ENCODE results near the gene HOXC4. TPM values are rescaled to one million over a fixed set of nuclear protein-coding genes. Genes with fewer than 3 reads are reported as not detected.

Gene HOXC4
- total RNA-seq (2014; rRNA removed; shearing (Covaris generic); ENCODE audit: low replicate concordance) = 7.3 and 9.7 TPM in 2 replicates

DNA sequence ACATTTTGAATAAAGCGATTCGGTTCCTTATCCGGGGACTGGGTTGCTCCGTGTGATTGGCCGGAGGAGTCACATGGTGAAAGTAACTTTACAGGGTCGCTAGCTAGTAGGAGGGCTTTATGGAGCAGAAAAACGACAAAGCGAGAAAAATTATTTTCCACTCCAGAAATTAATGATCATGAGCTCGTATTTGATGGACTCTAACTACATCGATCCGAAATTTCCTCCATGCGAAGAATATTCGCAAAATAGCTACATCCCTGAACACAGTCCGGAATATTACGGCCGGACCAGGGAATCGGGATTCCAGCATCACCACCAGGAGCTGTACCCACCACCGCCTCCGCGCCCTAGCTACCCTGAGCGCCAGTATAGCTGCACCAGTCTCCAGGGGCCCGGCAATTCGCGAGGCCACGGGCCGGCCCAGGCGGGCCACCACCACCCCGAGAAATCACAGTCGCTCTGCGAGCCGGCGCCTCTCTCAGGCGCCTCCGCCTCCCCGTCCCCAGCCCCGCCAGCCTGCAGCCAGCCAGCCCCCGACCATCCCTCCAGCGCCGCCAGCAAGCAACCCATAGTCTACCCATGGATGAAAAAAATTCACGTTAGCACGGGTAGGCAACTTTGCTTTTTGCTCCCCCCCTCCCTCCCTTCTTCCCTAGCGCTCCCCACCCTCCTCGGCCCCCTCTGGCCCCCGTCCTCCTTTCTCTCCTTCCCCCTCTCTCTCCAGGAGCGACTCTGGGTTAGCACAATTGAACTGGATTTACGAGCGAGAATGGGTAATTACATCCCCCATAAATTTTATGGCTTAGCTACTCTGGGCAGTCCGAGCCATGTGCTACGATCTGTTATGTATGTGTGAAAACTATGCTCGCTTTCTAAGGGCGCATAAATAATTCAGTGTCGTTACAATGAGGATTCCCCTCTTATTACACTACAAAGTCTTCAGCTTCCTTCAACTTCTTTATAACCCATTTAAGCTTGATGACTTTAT lies at the start of gene HOXC4:
HOXC4 (plus strand) TSS at position 85 of the 991 bp plus-strand sequence; CDS start at position 173, 88 bp downstream.
- Histone ChIP-seq H3K79me2 (ENCODE audit: low read length) (peaks cover 17% of the 10 kb centered on the region), H3K4me2 (ENCODE audit: low read depth, low read length, poor library complexity, severe bottlenecking) (peak within 1 kb of the TSS; percentile 99), H4K20me1 (ENCODE audit: insufficient read depth, low read depth, low read length) (peaks cover 4% of the 10 kb centered on the region; the same call in 1 of the 2 replicates), H3K27me3 (ENCODE audit: low read length) (no peaks in the 10 kb centered on the region), H3K9me2 (replicated peaks; ENCODE audit: insufficient read depth, low read length) (no peaks in the 10 kb centered on the region), H3K9ac (ENCODE audit: low read length) (peak within 1 kb of the TSS; percentile 95), H3K27ac (ENCODE audit: low read length) (peak within 1 kb of the TSS; percentile 83), H3K36me3 (ENCODE audit: insufficient read depth, low read length) (peaks cover 8% of the 10 kb centered on the region; the same call in 1 of the 2 replicates), H3K4me1 (ENCODE audit: low read length) (peaks cover 36% of the 10 kb centered on the region), H3K4me3 (ENCODE audit: low read length) (peak within 1 kb of the TSS; percentile 98), H3K9me3 (ENCODE audit: low read length) (no peaks in the 10 kb centered on the region), H2AFZ (ENCODE audit: low read length) (peak within 1 kb of the TSS; percentile 39; the same call in 1 of the 2 replicates)
- DNase-seq = peak; percentile 95

DNA sequence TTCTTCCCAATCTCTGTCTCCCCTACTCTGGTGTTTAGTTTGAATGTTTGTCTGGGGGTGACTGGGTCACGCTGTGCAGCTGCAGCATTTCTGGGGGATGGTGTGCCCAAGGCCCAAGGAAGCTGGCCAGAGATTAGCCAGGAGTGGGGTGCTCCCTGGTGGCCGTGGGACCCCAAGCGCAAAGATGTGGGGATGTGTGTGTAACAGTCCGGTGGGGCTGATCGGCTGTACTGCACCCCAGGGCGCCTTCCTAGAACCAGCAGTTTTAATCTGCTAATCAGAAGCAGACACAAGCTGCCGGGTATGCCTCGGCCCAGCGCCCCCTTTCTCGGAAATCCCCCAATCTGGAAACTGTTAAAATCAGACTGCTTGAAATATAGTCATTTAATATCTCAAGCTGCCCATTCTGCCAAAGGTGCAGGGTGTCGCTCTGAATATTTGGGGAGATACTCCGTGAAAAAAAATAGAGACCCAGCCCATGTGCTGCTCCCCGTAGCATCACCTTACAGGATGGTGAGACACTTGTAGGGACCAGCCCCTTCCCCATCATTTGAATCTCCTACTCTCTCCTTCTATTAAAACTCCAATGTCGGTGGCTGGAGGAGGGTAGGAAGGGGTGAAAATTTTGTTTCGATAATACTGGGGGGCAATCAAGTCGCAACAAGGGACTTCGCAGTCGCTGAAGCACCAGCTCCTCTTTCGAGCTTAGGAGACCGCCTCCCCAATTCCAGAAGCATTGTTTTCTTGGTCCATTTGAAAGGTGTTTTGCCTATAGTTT lies 49.4 kb upstream of the HOXC4 start:
- H3K27me3 ChIP-seq (ENCODE audit: low read length) = no peaks in the 10 kb centered on the region
- H2AFZ ChIP-seq (ENCODE audit: low read length) = no peak overlapping the region
- H3K9me3 ChIP-seq (ENCODE audit: low read length) = no peaks in the 10 kb centered on the region
- no peaks in the 10 kb centered on the region for H3K36me3 ChIP-seq (ENCODE audit: insufficient read depth, low read length)
- no peak overlapping the region for H3K9ac ChIP-seq (ENCODE audit: low read length)
- no peaks in the 10 kb centered on the region for H3K79me2 ChIP-seq (ENCODE audit: low read length)
- H3K9me2 ChIP-seq (replicated peaks; ENCODE audit: insufficient read depth, low read length) = no peaks in the 10 kb centered on the region
- H3K4me1 ChIP-seq (ENCODE audit: low read length) = peaks cover 8% of the 10 kb centered on the region
- no peaks in the 10 kb centered on the region for H4K20me1 ChIP-seq (ENCODE audit: insufficient read depth, low read depth, low read length)
- no peak overlapping the region for H3K4me2 ChIP-seq (ENCODE audit: low read depth, low read length, poor library complexity, severe bottlenecking)
- no peak overlapping the region for H3K4me3 ChIP-seq (ENCODE audit: low read length)
- no peak for DNase-seq
- H3K27ac ChIP-seq (ENCODE audit: low read length) = no peak overlapping the region

DNA sequence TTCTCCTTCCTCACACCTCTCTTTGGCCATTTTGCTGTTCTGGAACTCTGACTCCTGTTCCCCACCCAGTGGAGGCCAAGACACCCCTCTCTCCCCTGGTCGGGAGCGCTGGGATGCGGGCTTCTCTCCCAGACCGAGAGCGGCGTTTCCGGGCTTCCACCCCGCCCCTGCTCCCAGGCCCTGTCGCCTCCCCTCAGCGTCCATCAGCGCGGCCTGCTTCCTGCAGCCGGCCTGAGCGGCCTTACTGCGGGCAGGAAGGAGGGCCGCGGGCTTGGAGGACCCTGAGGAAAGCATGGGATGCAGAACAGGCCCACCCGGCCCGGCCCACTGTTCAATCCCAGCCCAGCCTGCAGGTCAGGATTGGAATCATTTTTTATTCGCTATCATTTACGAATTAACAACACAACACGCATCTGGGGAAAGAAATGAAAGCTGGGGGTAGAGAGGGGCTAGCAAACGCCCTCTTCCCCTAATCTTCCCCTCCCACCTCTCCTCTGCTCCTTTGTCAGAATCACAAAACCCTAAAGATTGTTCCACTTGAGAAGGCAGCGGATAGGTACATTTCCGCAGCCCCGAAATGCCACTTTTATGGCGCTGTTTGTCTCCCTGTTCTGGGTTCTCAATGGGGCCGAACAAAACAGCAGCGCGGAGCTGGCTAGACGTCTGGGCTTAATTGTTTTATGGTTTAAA lies 48.6 kb upstream of the HOXC4 start:
- Histone ChIP-seq H3K27me3 (ENCODE audit: low read length) (no peaks in the 10 kb centered on the region), H3K9ac (ENCODE audit: low read length) (no peak overlapping the region), H3K9me2 (replicated peaks; ENCODE audit: insufficient read depth, low read length) (no peaks in the 10 kb centered on the region), H3K4me1 (ENCODE audit: low read length) (peaks cover 8% of the 10 kb centered on the region), H3K9me3 (ENCODE audit: low read length) (no peaks in the 10 kb centered on the region), H4K20me1 (ENCODE audit: insufficient read depth, low read depth, low read length) (no peaks in the 10 kb centered on the region), H3K79me2 (ENCODE audit: low read length) (no peaks in the 10 kb centered on the region), H3K36me3 (ENCODE audit: insufficient read depth, low read length) (no peaks in the 10 kb centered on the region), H2AFZ (ENCODE audit: low read length) (no peak overlapping the region), H3K4me3 (ENCODE audit: low read length) (no peak overlapping the region), H3K4me2 (ENCODE audit: low read depth, low read length, poor library complexity, severe bottlenecking) (no peak overlapping the region), H3K27ac (ENCODE audit: low read length) (no peak overlapping the region)
- DNase-seq = no peak

DNA sequence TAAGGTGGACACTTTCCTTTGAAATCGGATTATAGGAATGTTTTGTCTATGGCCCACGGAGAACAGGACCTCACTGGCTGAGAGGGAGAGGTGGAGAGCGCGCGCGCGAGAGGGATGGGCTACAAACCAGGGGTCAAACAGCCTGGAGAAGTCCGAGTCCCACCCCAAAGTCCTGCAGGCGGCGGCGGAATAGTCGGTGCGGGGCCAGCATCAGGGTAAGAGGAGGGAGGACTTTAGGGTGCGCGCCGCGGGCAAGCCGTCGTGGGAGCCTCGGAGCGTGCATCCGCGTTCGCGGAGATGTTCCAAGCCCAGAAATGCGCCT lies 48.1 kb upstream of the HOXC4 start:
- Histone ChIP-seq H3K4me2 (ENCODE audit: low read depth, low read length, poor library complexity, severe bottlenecking) (no peak overlapping the region), H3K79me2 (ENCODE audit: low read length) (no peaks in the 10 kb centered on the region), H3K9me3 (ENCODE audit: low read length) (no peaks in the 10 kb centered on the region), H3K9me2 (replicated peaks; ENCODE audit: insufficient read depth, low read length) (no peaks in the 10 kb centered on the region), H3K27ac (ENCODE audit: low read length) (no peak overlapping the region), H3K36me3 (ENCODE audit: insufficient read depth, low read length) (no peaks in the 10 kb centered on the region), H4K20me1 (ENCODE audit: insufficient read depth, low read depth, low read length) (no peaks in the 10 kb centered on the region), H3K9ac (ENCODE audit: low read length) (no peak overlapping the region), H3K4me3 (ENCODE audit: low read length) (no peak overlapping the region), H3K4me1 (ENCODE audit: low read length) (peaks cover 8% of the 10 kb centered on the region), H2AFZ (ENCODE audit: low read length) (no peak overlapping the region), H3K27me3 (ENCODE audit: low read length) (no peaks in the 10 kb centered on the region)
- no peak for DNase-seq

DNA sequence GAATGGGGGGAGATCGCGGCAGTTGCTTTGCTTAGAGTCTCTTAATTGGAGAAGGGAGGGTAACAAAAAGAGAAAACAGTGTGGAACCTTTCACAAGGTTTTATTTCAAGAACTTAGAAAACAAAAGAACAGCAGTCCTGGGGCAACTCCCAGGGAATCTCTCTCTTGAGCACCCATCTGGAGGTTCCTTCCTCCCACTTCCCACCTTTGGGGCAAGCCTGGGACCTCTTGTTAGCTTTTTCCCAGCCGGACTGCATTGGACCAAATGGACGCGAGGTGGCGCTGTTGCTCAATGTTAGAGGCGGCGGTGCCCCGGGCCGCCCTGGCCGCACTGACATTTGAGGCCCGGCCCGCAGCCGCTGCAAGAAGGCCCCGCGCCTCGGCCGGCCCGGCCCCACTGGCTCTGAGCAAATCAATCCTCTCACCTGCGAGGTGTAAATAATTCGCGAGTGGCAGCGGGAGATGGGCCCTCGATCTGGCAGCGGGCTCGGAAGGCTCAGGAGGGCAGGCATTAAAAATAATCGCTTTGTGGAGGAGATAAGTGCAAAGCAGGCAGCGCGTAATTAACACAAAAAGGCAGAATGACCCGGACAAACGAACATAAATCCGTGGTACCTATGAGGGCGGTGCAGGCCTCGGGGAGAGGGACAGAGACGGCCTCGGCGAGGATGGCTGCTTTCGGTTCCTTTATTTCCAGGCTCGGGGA lies 47.6 kb upstream of the HOXC4 start:
- Histone ChIP-seq H3K9ac (ENCODE audit: low read length) (peak overlapping the region; percentile 66), H4K20me1 (ENCODE audit: insufficient read depth, low read depth, low read length) (no peaks in the 10 kb centered on the region), H3K4me2 (ENCODE audit: low read depth, low read length, poor library complexity, severe bottlenecking) (peak overlapping the region; percentile 74)

DNA sequence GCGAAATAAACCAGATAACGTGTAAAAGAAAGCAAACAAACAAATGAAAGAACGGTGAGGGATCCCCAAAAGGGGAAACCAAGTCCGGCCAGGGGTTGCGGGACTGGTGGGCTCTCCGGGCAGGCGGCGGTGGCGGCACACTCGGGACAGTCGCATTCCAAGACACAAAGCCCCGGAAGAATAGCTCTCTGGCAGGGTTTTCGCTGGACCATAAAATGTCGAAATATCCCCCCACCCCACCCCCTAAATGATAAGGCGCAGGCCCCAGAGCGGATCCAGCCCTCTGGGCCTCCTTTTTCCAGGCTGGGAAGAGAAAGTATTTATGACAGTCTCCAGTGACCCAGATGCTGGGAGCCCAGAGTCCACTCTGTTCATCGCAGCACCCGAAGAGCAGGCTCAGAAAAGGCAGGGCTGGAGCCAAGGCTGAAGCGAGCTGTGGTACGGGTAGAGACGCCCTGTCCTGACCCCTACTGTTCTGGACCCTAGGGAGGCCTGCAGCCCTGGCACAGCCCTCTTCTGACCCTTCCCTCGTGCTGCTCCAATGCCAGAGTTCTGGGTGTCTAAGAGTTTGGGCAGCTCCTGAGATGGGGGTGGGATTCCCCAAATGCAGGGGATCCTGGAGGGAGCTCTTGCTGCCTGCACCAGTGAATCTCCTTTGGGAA lies 46.9 kb upstream of the HOXC4 start:
- H3K27me3 ChIP-seq (ENCODE audit: low read length) = no peaks in the 10 kb centered on the region
- peak overlapping the region; percentile 71; the same call in 1 of the 2 replicates for H2AFZ ChIP-seq (ENCODE audit: low read length)
- H3K4me1 ChIP-seq (ENCODE audit: low read length) = peaks cover 18% of the 10 kb centered on the region
- H3K27ac ChIP-seq (ENCODE audit: low read length) = no peak overlapping the region
- no peaks in the 10 kb centered on the region for H3K79me2 ChIP-seq (ENCODE audit: low read length)
- H3K9me2 ChIP-seq (replicated peaks; ENCODE audit: insufficient read depth, low read length) = no peaks in the 10 kb centered on the region
- H3K4me3 ChIP-seq (ENCODE audit: low read length) = peak overlapping the region; percentile 53
- H3K9me3 ChIP-seq (ENCODE audit: low read length) = no peaks in the 10 kb centered on the region
- peak overlapping the region; percentile 74 for H3K4me2 ChIP-seq (ENCODE audit: low read depth, low read length, poor library complexity, severe bottlenecking)
- H4K20me1 ChIP-seq (ENCODE audit: insufficient read depth, low read depth, low read length) = no peaks in the 10 kb centered on the region
- H3K36me3 ChIP-seq (ENCODE audit: insufficient read depth, low read length) = no peaks in the 10 kb centered on the region
- H3K9ac ChIP-seq (ENCODE audit: low read length) = peak overlapping the region; percentile 66
- DNase-seq = no peak

More for the DNA sequence above, 47.6 kb upstream of the HOXC4 start:
- H3K4me3 ChIP-seq (ENCODE audit: low read length) = peak overlapping the region; percentile 53
- no peaks in the 10 kb centered on the region for H3K27me3 ChIP-seq (ENCODE audit: low read length)
- no peaks in the 10 kb centered on the region for H3K36me3 ChIP-seq (ENCODE audit: insufficient read depth, low read length)
- H3K4me1 ChIP-seq (ENCODE audit: low read length) = peaks cover 11% of the 10 kb centered on the region
- no peaks in the 10 kb centered on the region for H3K79me2 ChIP-seq (ENCODE audit: low read length)
- H3K27ac ChIP-seq (ENCODE audit: low read length) = no peak overlapping the region
- H2AFZ ChIP-seq (ENCODE audit: low read length) = peak overlapping the region; percentile 71; the same call in 1 of the 2 replicates
- peak; percentile 93 for DNase-seq
- no peaks in the 10 kb centered on the region for H3K9me2 ChIP-seq (replicated peaks; ENCODE audit: insufficient read depth, low read length)
- no peaks in the 10 kb centered on the region for H3K9me3 ChIP-seq (ENCODE audit: low read length)

DNA sequence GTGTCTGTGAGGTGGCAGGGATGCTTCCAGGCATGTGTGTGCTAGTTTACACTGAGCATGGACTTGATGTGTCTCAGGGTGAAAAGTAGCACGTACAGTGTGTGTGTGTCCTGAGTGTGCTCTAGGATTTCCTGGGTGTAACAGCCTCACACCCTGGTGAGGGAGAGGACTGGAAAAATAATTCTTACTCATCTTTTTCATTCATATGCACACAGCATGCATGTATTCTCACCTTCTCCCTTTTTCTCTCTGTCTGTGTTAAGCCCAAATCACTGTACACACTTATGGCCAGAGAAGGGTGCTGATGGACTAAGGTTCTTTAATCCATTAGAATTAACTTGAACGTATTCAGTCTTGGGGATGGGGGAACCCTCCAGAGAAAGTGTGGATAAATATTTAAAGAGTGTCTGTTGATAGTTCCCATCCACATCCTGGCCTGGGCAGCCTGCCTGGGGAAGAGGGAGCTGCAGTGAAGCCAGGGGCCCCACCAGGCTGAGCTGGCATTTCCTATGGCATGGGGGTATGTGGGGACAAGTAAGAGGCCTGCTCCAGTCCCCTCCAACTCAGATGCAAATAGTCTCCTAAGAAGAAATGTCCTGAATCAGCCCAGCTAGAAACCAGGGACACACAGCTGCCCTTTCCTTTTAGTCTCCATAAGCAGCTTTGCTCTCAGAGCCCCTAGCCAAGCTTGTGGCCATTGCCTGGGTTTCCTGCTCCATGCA lies 45.9 kb upstream of the HOXC4 start:
- Histone ChIP-seq H4K20me1 (ENCODE audit: insufficient read depth, low read depth, low read length) (no peaks in the 10 kb centered on the region), H3K9me3 (ENCODE audit: low read length) (no peaks in the 10 kb centered on the region), H3K9me2 (replicated peaks; ENCODE audit: insufficient read depth, low read length) (no peaks in the 10 kb centered on the region), H3K9ac (ENCODE audit: low read length) (no peak overlapping the region), H3K4me3 (ENCODE audit: low read length) (no peak overlapping the region), H2AFZ (ENCODE audit: low read length) (no peak overlapping the region), H3K4me1 (ENCODE audit: low read length) (peaks cover 19% of the 10 kb centered on the region), H3K27ac (ENCODE audit: low read length) (no peak overlapping the region), H3K27me3 (ENCODE audit: low read length) (no peaks in the 10 kb centered on the region), H3K4me2 (ENCODE audit: low read depth, low read length, poor library complexity, severe bottlenecking) (no peak overlapping the region), H3K36me3 (ENCODE audit: insufficient read depth, low read length) (no peaks in the 10 kb centered on the region), H3K79me2 (ENCODE audit: low read length) (no peaks in the 10 kb centered on the region)
- DNase-seq = no peak

Measured in Karpas-422 (cell line).